H9 (cell line): ENCODE results near the gene EMP3. TPM values are rescaled to one million over a fixed set of nuclear protein-coding genes. Genes with fewer than 3 reads are reported as not detected.

ENCODE experiments used
- DNase-seq: peaks from one replicate; pipeline ENCODE4 v3.0.0-alpha.2; 2017
- H2AFZ ChIP-seq: one replicate; pipeline ENCODE4 v1.6.1; 2013; ENCODE audit warnings: mild to moderate bottlenecking, low read length, control low read depth, moderate library complexity
- H2AK5ac ChIP-seq: 2 replicates; pipeline ENCODE4 v1.6.1; 2013; ENCODE audit warnings: low read length, control low read depth, mixed read lengths; ENCODE audit not compliant: insufficient read length
- H2BK120ac ChIP-seq: one replicate; pipeline ENCODE4 v1.6.1; 2013; ENCODE audit warnings: low read depth, mild to moderate bottlenecking, low read length, control low read depth, inconsistent platforms; ENCODE audit not compliant: poor library complexity, severe bottlenecking
- H2BK12ac ChIP-seq: 2 replicates; pipeline ENCODE4 v1.6.1; 2013; ENCODE audit warnings: low read length, control low read depth, mixed read lengths, low read depth; ENCODE audit not compliant: insufficient read length
- H2BK15ac ChIP-seq: 2 replicates; pipeline ENCODE4 v1.6.1; 2013; ENCODE audit warnings: low read depth, low read length, control low read depth
- H2BK20ac ChIP-seq: one replicate; pipeline ENCODE4 v1.6.1; 2013; ENCODE audit warnings: low read depth, mild to moderate bottlenecking, low read length, control low read depth, inconsistent platforms; ENCODE audit not compliant: poor library complexity, severe bottlenecking
- H2BK5ac ChIP-seq: 2 replicates; pipeline ENCODE4 v1.6.1; 2013; ENCODE audit warnings: low read length, control low read depth, mixed read lengths; ENCODE audit not compliant: insufficient read length
- H3K14ac ChIP-seq: 2 replicates; pipeline ENCODE4 v1.6.1; 2013; ENCODE audit warnings: low read length, control low read depth; ENCODE audit not compliant: insufficient read depth
- H3K18ac ChIP-seq: 2 replicates; pipeline ENCODE4 v1.6.1; 2013; ENCODE audit warnings: low read depth, mild to moderate bottlenecking, mixed read lengths, low read length, control low read depth; ENCODE audit not compliant: insufficient read length
- H3K23ac ChIP-seq: 2 replicates; pipeline ENCODE4 v1.6.1; 2013; ENCODE audit warnings: low read length, control low read depth, mixed read lengths, low read depth; ENCODE audit not compliant: insufficient read length
- H3K23me2 ChIP-seq: 2 replicates; pipeline ENCODE4 v1.6.1; 2013; ENCODE audit warnings: low read depth, mild to moderate bottlenecking, mixed read lengths, low read length, control low read depth; ENCODE audit not compliant: insufficient read length, poor library complexity, severe bottlenecking
- H3K27ac ChIP-seq: 2 replicates; pipeline ENCODE4 v1.5.1; 2013; ENCODE audit warnings: low read length, control low read depth, mixed read lengths, low read depth; ENCODE audit not compliant: insufficient read length
- H3K27me3 ChIP-seq: 2 replicates; pipeline ENCODE4 v1.6.1; 2013; ENCODE audit warnings: low read length, control low read depth, inconsistent platforms; ENCODE audit not compliant: insufficient read depth
- H3K4ac ChIP-seq: 2 replicates; pipeline ENCODE4 v1.6.1; 2013; ENCODE audit warnings: low read depth, mild to moderate bottlenecking, control low read depth, inconsistent platforms, low read length, moderate library complexity
- H3K4me1 ChIP-seq: 2 replicates; pipeline ENCODE4 v1.6.1; 2013; ENCODE audit warnings: low read length, control low read depth, inconsistent platforms; ENCODE audit not compliant: insufficient read depth
- H3K4me2 ChIP-seq: 2 replicates; pipeline ENCODE4 v1.6.1; 2013; ENCODE audit warnings: low read length, control low read depth, mixed read lengths; ENCODE audit not compliant: insufficient read length, insufficient read depth
- H3K56ac ChIP-seq: 2 replicates; pipeline ENCODE4 v1.6.1; 2013; ENCODE audit warnings: low read depth, mild to moderate bottlenecking, mixed read lengths, low read length, control low read depth; ENCODE audit not compliant: insufficient read length
- H3K79me1 ChIP-seq: 2 replicates; pipeline ENCODE4 v1.6.1; 2013; ENCODE audit warnings: low read depth, mild to moderate bottlenecking, moderate library complexity, low read length, control low read depth, inconsistent platforms; ENCODE audit not compliant: insufficient read depth, poor library complexity, severe bottlenecking
- H3K79me2 ChIP-seq: 2 replicates; pipeline ENCODE4 v1.6.1; 2013; ENCODE audit warnings: low read length, control low read depth, inconsistent platforms; ENCODE audit not compliant: insufficient read depth
- H3K9ac ChIP-seq: 2 replicates; pipeline ENCODE4 v1.6.1; 2013; ENCODE audit warnings: low read length, control low read depth, mixed read lengths; ENCODE audit not compliant: insufficient read length; ENCODE audit errors: extremely low read depth
- H3K9me3 ChIP-seq: one replicate; pipeline ENCODE4 v1.6.1; 2013; ENCODE audit warnings: low read depth, low read length, inconsistent platforms; ENCODE audit not compliant: control insufficient read depth
- H3T11ph ChIP-seq: one replicate; pipeline ENCODE4 v1.6.1; 2013; ENCODE audit warnings: mild to moderate bottlenecking, low read length, control low read depth, inconsistent platforms
- H4K20me1 ChIP-seq: one replicate; pipeline ENCODE4 v1.6.1; 2013; ENCODE audit not compliant: control insufficient read depth, insufficient read length, insufficient read depth
- H4K5ac ChIP-seq: 2 replicates; pipeline ENCODE4 v1.6.1; 2013; ENCODE audit warnings: low read depth, mild to moderate bottlenecking, mixed read lengths, low read length, control low read depth; ENCODE audit not compliant: insufficient read length
- H4K8ac ChIP-seq: replicated peaks from 2 replicates; pipeline ENCODE4 v1.6.1; 2013; ENCODE audit warnings: low read length, control low read depth, mixed read lengths, low read depth; ENCODE audit not compliant: insufficient read length
- H4K91ac ChIP-seq: 2 replicates; pipeline ENCODE4 v1.6.1; 2013; ENCODE audit warnings: low read depth, mild to moderate bottlenecking, moderate library complexity, mixed read lengths, low read length, control low read depth; ENCODE audit not compliant: insufficient read length
- H3K27ac Mint-ChIP-seq, 3 experiments: 2 replicates in 2 of 3; 3 replicates in 1 of 3; pipeline ENCODE4 v1.8.0; 2020 to 2021; ENCODE audit warnings: mixed read lengths in 3 of 3, mild to moderate bottlenecking in 1 of 3, moderate library complexity in 1 of 3
- H3K27me3 Mint-ChIP-seq: 2 replicates; pipeline ENCODE4 v1.8.0; 2021; ENCODE audit warnings: low read depth, mild to moderate bottlenecking, moderate library complexity, mixed read lengths
- H3K36me3 Mint-ChIP-seq, 3 experiments: 2 replicates in 2 of 3; 3 replicates in 1 of 3; pipeline ENCODE4 v1.8.0; 2020 to 2021; ENCODE audit warnings: low read depth in 3 of 3, mixed read lengths in 3 of 3; ENCODE audit not compliant: insufficient read depth in 1 of 3
- H3K4me1 Mint-ChIP-seq, 2 experiments: 2 replicates each; pipeline ENCODE4 v1.8.0; 2020; ENCODE audit warnings: mixed read lengths in 2 of 2
- H3K4me3 Mint-ChIP-seq, 2 experiments: 2 replicates in 1 of 2; 3 replicates in 1 of 2; pipeline ENCODE4 v1.8.0; 2020 to 2021; ENCODE audit warnings: mild to moderate bottlenecking in 2 of 2, mixed read lengths in 2 of 2, moderate library complexity in 1 of 2
- H3K9me3 Mint-ChIP-seq, 2 experiments: 2 replicates in 1 of 2; 3 replicates in 1 of 2; pipeline ENCODE4 v1.8.0; 2020; ENCODE audit warnings: mild to moderate bottlenecking in 2 of 2, mixed read lengths in 2 of 2, moderate library complexity in 1 of 2
- CTCF ChIP-seq: fragments of 200-600 bp; sonication (generic); conservative IDR thresholded peaks from 3 replicates; pipeline ENCODE4 v1.8.0; 2021; ENCODE audit warnings: antibody characterized with exemption, mild to moderate bottlenecking
- WGBS: extraction: QIAGEN DNeasy Blood & Tissue Kit; methylation state at CpG from one replicate; pipeline ENCODE4 v1.1.7; 2013; ENCODE audit warnings: missing lambda C conversion rate, low lambda C conversion rate, mixed read lengths; ENCODE audit not compliant: insufficient read length; ENCODE audit errors: extremely low coverage; 5-methylcytosine and 5-hydroxymethylcytosine counted together
- total RNA-seq: library from RNA; stranded (reverse); gene quantifications from 2 replicates; pipeline ENCODE4 v1.2.1, GENCODE V29; 2021

EMP3 gene
- total RNA-seq, 1 experiment from 2014 or later = 9.6 TPM

DNA sequence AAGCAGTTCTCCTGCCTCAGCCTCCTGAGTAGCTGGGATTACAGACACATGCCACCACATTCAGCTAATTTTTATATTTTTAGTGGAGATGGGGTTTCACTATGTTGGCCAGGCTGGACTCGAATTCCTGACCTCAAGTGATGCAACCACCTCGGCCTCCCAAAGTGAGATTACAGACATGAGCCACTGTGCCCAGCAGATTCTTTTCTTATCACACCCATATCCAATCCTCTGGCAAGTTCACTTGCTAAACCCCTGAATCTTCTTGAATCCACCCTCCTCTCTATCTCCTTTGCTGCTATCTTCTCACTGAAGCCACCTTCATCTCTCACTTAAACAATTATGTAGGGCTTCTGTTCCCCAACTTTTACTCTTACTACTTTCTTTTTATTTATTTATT is 20.8 kb downstream of the EMP3 start:
- no peaks in the 10 kb centered on the region for H3K9me3 ChIP-seq
- H3K79me2 ChIP-seq = no peaks in the 10 kb centered on the region
- no peak overlapping the region for H2BK12ac ChIP-seq
- Mint-ChIP-seq H3K36me3 (peaks cover 0 to 4% (median 0%) of the 10 kb centered on the region in 3 experiments; a peak in 2 of 7 replicates), H3K9me3 (no peaks in the 10 kb centered on the region), H3K27me3 (no peaks in the 10 kb centered on the region), H3K4me3 (no peak overlapping the region), H3K4me1 (peaks cover 2 to 6% of the 10 kb centered on the region in 2 experiments; a peak in 3 of 4 replicates), H3K27ac (no peak overlapping the region)
- WGBS = no CpG with 5 or more reads among the region's 2 CpGs
- H3K23ac ChIP-seq = no peak overlapping the region
- H3K79me1 ChIP-seq = no peaks in the 10 kb centered on the region
- H4K5ac ChIP-seq = no peak overlapping the region
- H3K14ac ChIP-seq = no peak overlapping the region
- no peaks in the 10 kb centered on the region for H3K4me1 ChIP-seq
- DNase-seq = no peak
- H4K91ac ChIP-seq = no peak overlapping the region
- H2BK20ac ChIP-seq = no peak overlapping the region
- no peak overlapping the region for H2AFZ ChIP-seq
- no peak for TF ChIP-seq CTCF
- H3K4me2 ChIP-seq = no peak overlapping the region
- no peak overlapping the region for H4K8ac ChIP-seq
- no peak overlapping the region for H2BK15ac ChIP-seq
- H3K9ac ChIP-seq = no peak overlapping the region
- no peaks in the 10 kb centered on the region for H3K27me3 ChIP-seq
- H3K23me2 ChIP-seq = no peaks in the 10 kb centered on the region
- no peak overlapping the region for H3K4ac ChIP-seq
- no peak overlapping the region for H3K18ac ChIP-seq
- no peak overlapping the region for H2BK120ac ChIP-seq
- H3K56ac ChIP-seq = no peak overlapping the region
- no peaks in the 10 kb centered on the region for H4K20me1 ChIP-seq
- H3K27ac ChIP-seq = no peak overlapping the region
- H2AK5ac ChIP-seq = no peak overlapping the region
- no peak overlapping the region for H3T11ph ChIP-seq
- no peak overlapping the region for H2BK5ac ChIP-seq
